ENCODE measurements around the gene TMEM272. TPM values are rescaled to one million over a fixed set of nuclear protein-coding genes. Genes with fewer than 3 reads are reported as not detected.

TMEM272 gene
- total and polyA plus RNA-seq, 9 of the 15 experiments (the other 6 are each of a cell fraction or from before 2014, with no cell fraction given) = 0.04 to 0.16 (median 0.06) TPM; not detected in 2

DNA sequence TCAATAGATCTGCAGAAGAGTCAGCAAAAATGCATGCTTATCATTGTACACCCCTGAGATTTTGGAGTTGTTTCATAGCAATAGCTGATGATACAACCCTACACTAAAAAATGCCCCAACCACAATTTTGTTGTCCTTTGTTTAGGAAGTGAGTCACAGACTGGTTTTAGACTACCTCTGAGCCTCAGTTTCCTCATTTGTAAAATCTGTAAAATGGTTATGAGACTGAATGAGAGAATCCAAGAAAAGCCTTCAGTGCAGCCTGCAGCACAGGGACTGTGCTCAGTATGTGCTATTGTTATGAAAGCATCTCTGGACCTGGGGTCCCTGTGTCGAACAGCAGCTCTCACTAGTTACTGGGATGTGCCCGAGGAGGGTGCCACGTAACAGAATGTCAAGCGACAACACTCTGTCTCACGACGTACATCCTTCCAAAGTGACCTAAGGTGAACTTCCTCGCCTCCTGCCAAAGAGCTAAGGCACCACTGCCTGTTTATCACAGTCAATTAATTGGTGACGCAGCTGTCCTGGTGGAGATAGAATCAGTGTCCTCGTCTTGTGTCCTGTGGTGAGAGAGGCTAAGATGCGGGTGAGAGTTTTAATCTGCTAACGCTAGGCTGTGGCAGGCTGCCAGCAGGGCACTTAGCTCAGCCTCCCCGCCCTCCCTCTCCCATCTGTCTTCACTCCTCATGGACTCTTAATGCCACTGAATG is 59.1 kb downstream of the TMEM272 start (continued):
- TF ChIP-seq, protein P1, sequence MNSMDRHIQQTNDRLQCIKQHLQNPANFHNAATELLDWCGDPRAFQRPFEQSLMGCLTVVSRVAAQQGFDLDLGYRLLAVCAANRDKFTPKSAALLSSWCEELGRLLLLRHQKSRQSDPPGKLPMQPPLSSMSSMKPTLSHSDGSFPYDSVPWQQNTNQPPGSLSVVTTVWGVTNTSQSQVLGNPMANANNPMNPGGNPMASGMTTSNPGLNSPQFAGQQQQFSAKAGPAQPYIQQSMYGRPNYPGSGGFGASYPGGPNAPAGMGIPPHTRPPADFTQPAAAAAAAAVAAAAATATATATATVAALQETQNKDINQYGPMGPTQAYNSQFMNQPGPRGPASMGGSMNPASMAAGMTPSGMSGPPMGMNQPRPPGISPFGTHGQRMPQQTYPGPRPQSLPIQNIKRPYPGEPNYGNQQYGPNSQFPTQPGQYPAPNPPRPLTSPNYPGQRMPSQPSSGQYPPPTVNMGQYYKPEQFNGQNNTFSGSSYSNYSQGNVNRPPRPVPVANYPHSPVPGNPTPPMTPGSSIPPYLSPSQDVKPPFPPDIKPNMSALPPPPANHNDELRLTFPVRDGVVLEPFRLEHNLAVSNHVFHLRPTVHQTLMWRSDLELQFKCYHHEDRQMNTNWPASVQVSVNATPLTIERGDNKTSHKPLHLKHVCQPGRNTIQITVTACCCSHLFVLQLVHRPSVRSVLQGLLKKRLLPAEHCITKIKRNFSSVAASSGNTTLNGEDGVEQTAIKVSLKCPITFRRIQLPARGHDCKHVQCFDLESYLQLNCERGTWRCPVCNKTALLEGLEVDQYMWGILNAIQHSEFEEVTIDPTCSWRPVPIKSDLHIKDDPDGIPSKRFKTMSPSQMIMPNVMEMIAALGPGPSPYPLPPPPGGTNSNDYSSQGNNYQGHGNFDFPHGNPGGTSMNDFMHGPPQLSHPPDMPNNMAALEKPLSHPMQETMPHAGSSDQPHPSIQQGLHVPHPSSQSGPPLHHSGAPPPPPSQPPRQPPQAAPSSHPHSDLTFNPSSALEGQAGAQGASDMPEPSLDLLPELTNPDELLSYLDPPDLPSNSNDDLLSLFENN (IDR thresholded peaks at IDR 0.05; ENCODE audit: low read depth in 2 of 2, low read length in 2 of 2) = no peak
- no peak for TF ChIP-seq ZNF445 (CRISPR knock-in tag; IDR thresholded peaks at IDR 0.05; ENCODE audit: low read depth)
- TF ChIP-seq SMAD2 (IDR thresholded peaks at IDR 0.05; ENCODE audit: low read depth, low read length) = no peak
- TF ChIP-seq HNRNPK (IDR thresholded peaks at IDR 0.05; ENCODE audit: low read depth, low read length, poor library complexity, severe bottlenecking) = no peak
- no peak for TF ChIP-seq SMARCA5 (IDR thresholded peaks at IDR 0.05)
- no peak for TF ChIP-seq MAFF (IDR thresholded peaks at IDR 0.05; ENCODE audit: low read length)
- TF ChIP-seq, protein P2, sequence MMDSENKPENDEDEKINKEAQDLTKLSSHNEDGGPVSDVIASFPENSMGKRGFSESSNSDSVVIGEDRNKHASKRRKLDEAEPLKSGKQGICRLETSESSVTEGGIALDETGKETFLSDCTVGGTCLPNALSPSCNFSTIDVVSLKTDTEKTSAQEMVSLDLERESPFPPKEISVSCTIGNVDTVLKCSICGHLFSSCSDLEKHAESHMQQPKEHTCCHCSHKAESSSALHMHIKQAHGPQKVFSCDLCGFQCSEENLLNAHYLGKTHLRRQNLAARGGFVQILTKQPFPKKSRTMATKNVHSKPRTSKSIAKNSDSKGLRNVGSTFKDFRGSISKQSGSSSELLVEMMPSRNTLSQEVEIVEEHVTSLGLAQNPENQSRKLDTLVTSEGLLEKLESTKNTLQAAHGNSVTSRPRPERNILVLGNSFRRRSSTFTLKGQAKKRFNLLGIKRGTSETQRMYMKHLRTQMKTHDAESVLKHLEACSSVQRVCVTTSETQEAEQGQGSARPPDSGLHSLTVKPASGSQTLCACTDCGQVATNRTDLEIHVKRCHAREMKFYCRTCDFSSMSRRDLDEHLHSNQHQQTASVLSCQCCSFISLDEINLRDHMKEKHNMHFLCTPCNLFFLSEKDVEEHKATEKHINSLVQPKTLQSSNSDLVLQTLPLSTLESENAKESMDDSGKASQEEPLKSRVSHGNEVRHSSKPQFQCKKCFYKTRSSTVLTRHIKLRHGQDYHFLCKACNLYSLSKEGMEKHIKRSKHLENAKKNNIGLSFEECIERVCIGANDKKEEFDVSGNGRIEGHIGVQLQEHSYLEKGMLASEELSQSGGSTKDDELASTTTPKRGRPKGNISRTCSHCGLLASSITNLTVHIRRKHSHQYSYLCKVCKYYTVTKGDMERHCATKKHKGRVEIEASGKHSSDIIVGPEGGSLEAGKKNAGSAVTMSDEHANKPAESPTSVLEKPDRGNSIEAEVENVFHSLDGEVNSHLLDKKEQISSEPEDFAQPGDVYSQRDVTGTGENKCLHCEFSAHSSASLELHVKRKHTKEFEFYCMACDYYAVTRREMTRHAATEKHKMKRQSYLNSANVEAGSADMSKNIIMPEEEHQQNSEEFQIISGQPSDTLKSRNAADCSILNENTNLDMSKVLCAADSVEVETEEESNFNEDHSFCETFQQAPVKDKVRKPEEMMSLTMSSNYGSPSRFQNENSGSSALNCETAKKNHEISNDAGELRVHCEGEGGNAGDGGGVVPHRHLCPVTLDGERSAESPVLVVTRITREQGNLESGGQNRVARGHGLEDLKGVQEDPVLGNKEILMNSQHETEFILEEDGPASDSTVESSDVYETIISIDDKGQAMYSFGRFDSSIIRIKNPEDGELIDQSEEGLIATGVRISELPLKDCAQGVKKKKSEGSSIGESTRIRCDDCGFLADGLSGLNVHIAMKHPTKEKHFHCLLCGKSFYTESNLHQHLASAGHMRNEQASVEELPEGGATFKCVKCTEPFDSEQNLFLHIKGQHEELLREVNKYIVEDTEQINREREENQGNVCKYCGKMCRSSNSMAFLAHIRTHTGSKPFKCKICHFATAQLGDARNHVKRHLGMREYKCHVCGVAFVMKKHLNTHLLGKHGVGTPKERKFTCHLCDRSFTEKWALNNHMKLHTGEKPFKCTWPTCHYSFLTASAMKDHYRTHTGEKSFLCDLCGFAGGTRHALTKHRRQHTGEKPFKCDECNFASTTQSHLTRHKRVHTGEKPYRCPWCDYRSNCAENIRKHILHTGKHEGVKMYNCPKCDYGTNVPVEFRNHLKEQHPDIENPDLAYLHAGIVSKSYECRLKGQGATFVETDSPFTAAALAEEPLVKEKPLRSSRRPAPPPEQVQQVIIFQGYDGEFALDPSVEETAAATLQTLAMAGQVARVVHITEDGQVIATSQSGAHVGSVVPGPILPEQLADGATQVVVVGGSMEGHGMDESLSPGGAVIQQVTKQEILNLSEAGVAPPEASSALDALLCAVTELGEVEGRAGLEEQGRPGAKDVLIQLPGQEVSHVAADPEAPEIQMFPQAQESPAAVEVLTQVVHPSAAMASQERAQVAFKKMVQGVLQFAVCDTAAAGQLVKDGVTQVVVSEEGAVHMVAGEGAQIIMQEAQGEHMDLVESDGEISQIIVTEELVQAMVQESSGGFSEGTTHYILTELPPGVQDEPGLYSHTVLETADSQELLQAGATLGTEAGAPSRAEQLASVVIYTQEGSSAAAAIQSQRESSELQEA (IDR thresholded peaks at IDR 0.05; ENCODE audit: low read depth) = no peak
- TF ChIP-seq RBFOX2 (IDR thresholded peaks at IDR 0.05; ENCODE audit: low read depth, low read length) = no peak
- no peak for TF ChIP-seq SP2 (IDR thresholded peaks at IDR 0.05; ENCODE audit: extremely low read depth, low read depth, low read length, poor library complexity, severe bottlenecking)
- TF ChIP-seq SRSF1 (IDR thresholded peaks at IDR 0.05; ENCODE audit: low read depth, low read length) = no peak
- TF ChIP-seq, protein P3, sequence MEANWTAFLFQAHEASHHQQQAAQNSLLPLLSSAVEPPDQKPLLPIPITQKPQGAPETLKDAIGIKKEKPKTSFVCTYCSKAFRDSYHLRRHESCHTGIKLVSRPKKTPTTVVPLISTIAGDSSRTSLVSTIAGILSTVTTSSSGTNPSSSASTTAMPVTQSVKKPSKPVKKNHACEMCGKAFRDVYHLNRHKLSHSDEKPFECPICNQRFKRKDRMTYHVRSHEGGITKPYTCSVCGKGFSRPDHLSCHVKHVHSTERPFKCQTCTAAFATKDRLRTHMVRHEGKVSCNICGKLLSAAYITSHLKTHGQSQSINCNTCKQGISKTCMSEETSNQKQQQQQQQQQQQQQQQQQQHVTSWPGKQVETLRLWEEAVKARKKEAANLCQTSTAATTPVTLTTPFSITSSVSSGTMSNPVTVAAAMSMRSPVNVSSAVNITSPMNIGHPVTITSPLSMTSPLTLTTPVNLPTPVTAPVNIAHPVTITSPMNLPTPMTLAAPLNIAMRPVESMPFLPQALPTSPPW (CRISPR knock-in tag; IDR thresholded peaks at IDR 0.05) = peak; percentile 73
- peak; percentile 53 for TF ChIP-seq BHLHE40 (IDR thresholded peaks at IDR 0.05; ENCODE audit: low read length)
- no peak for TF ChIP-seq RBM14 (IDR thresholded peaks at IDR 0.05; ENCODE audit: borderline replicate concordance, insufficient read depth, low read depth, low read length)
- no peak for TF ChIP-seq FOXA3 (CRISPR knock-in tag; conservative IDR thresholded peaks at IDR 0.05 in 1 of 2, IDR thresholded peaks at IDR 0.05 in 1 of 2)
